Osteocyte (in vitro differentiated cells): ENCODE results near the gene BBS10. TPM values are rescaled to one million over a fixed set of nuclear protein-coding genes. Genes with fewer than 3 reads are reported as not detected.

Source experiments
- DNase-seq: peaks from one replicate; pipeline ENCODE4 v3.0.0; 2021; ENCODE audit warnings: mixed read lengths; ENCODE audit not compliant: unreplicated experiment; ENCODE audit errors: extremely low spot score
- H3K27ac Mint-ChIP-seq: one replicate; pipeline ENCODE4 v1.8.0; 2021; ENCODE audit warnings: mild to moderate bottlenecking, mixed read lengths; ENCODE audit not compliant: unreplicated experiment
- H3K27me3 Mint-ChIP-seq: one replicate; pipeline ENCODE4 v1.8.0; 2021; ENCODE audit warnings: mixed read lengths; ENCODE audit not compliant: unreplicated experiment
- H3K36me3 Mint-ChIP-seq: one replicate; pipeline ENCODE4 v1.8.0; 2021; ENCODE audit warnings: mixed read lengths; ENCODE audit not compliant: unreplicated experiment
- H3K4me1 Mint-ChIP-seq: one replicate; pipeline ENCODE4 v1.8.0; 2021; ENCODE audit warnings: mixed read lengths; ENCODE audit not compliant: unreplicated experiment
- H3K4me3 Mint-ChIP-seq: one replicate; pipeline ENCODE4 v1.8.0; 2021; ENCODE audit warnings: mild to moderate bottlenecking, moderate library complexity, mixed read lengths; ENCODE audit not compliant: unreplicated experiment
- H3K9me3 Mint-ChIP-seq: one replicate; pipeline ENCODE4 v1.8.0; 2021; ENCODE audit warnings: mixed read lengths; ENCODE audit not compliant: unreplicated experiment
- CTCF ChIP-seq: fragments of 200-600 bp; sonication (generic); IDR thresholded peaks from 2 replicates; pipeline ENCODE4 v1.5.0; 2021; ENCODE audit warnings: antibody characterized with exemption, mild to moderate bottlenecking, moderate library complexity
- long read RNA-seq: library from polyadenylated mRNA; unstranded; transcript quantifications from one replicate; pipeline ENCODE4 v2.0.0, GENCODE V29; 2021
- total RNA-seq: library from RNA; stranded (reverse); gene quantifications from 2 replicates; pipeline ENCODE4 v1.2.1, GENCODE V29; 2021

The BBS10 gene
- 10.5 and 11.0 TPM in 2 replicates for total RNA-seq
- long read RNA-seq, transcript BBS10-201 (2 exons, 3,595 nt) = major isoform, 34 of 49 reads
- long read RNA-seq, partial matches to known transcripts = 0 of 49 reads
- long read RNA-seq, other reads (novel, unspliced or antisense) = 15 of 49 reads

DNA sequence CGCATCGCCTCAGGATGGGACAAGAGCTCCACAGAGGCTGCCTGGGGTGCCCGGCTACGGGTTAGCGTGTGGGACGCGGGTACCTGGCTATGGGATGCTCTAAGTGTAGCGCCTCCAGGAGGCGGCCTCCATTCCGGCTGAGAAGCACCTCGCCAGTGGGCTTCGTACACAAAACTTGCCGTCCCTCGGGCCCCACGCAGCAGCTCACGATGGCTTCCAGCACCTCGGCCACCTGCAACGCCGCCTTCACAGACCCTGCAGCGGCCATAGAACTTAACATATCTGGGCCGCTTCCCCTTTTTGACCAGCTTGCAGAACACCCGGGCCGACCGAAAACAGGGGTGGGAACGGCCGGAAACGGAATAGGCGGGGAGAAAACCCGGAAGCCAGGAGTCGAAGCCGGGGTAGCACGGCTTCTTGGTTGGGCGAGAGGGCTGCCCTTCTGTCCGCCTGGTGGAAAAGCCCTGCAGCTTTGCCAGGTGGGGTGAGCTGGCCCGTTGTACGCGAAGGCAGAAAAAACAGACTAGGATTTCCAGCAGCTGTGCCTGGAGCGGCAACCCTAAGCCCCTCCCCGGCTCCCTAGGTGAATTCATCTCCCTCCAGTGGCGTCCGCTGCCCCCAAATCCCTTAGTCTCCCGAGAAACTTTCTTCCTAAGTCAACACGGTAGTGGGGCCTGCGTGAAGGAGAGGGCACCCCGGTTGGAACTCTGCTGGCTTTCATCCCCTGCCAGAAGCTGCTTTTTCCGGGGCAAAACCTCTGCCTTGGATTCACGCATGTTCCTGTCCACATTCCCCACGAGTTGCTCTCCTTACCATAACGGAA lies at the start of gene BBS10:
Gene BBS10 (minus strand): TSS at position 337 of the 823 bp plus-strand sequence. CDS start 57 bp downstream, at position 280.
- Mint-ChIP-seq H3K4me3 (peak within 1 kb of the TSS; percentile 95), H3K36me3 (peaks cover 3% of the 10 kb centered on the region), H3K4me1 (peaks cover 29% of the 10 kb centered on the region), H3K27ac (peak within 1 kb of the TSS; percentile 94), H3K27me3 (no peaks in the 10 kb centered on the region), H3K9me3 (no peaks in the 10 kb centered on the region)
- peak; percentile 93 for DNase-seq
- TF ChIP-seq CTCF = peak; percentile 67

- H3K4me3 Mint-ChIP-seq = no peak overlapping the region
- no peaks in the 10 kb centered on the region for H3K27me3 Mint-ChIP-seq
- no peak for DNase-seq
- H3K4me1 Mint-ChIP-seq = no peaks in the 10 kb centered on the region
- no peak for TF ChIP-seq CTCF
- H3K9me3 Mint-ChIP-seq = no peaks in the 10 kb centered on the region
- H3K27ac Mint-ChIP-seq = no peak overlapping the region
- H3K36me3 Mint-ChIP-seq = peaks cover 46% of the 10 kb centered on the region
Measured at GRCh38 chr12:76391461-76391860, 43.2 kb upstream of the BBS10 start.

GRCh38 chr12:76387614-76388013 lies 39.4 kb upstream of the BBS10 start:
- H3K9me3 Mint-ChIP-seq = no peaks in the 10 kb centered on the region
- no peak overlapping the region for H3K4me3 Mint-ChIP-seq
- no peaks in the 10 kb centered on the region for H3K27me3 Mint-ChIP-seq
- TF ChIP-seq CTCF = no peak
- DNase-seq = no peak
- no peaks in the 10 kb centered on the region for H3K4me1 Mint-ChIP-seq
- no peak overlapping the region for H3K27ac Mint-ChIP-seq
- H3K36me3 Mint-ChIP-seq = peaks cover 53% of the 10 kb centered on the region

DNA sequence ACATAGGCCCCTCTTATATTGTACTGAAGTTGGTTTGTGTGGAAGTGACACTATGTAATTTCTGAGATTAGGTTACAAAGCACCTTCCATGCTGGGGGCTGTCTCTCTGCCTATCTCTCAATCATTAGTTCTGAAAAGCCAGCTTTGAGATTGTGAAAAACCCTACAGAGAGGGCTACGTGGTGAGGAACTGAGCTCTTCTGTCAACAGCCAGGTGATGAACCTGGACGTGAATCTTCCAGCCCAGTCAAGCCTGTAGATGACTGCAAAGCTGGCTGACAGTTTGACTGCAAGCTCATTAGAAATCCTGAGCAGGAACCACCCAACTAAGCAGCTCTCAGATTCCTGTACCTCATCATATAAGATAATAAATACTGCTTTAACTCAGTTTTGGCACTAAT lies 36.3 kb upstream of the BBS10 start:
- Mint-ChIP-seq H3K4me1 (no peaks in the 10 kb centered on the region), H3K9me3 (no peaks in the 10 kb centered on the region), H3K27me3 (no peaks in the 10 kb centered on the region)

More for the DNA sequence above, 36.3 kb upstream of the BBS10 start:
- H3K36me3 Mint-ChIP-seq = peaks cover 40% of the 10 kb centered on the region
- H3K4me3 Mint-ChIP-seq = no peak overlapping the region
- DNase-seq = no peak
- H3K27ac Mint-ChIP-seq = no peak overlapping the region
- no peak for TF ChIP-seq CTCF
